HepG2 (cell line): ENCODE data around the gene DHX30. TPM values are rescaled to one million over a fixed set of nuclear protein-coding genes. Genes with fewer than 3 reads are reported as not detected.

Experiments
- ATF1 ChIP-seq: IDR thresholded peaks from 2 replicates; pipeline ENCODE4 v1.6.1; 2016; ENCODE audit warnings: mild to moderate bottlenecking, control low read depth
- CBX5 ChIP-seq: sonication (generic); formaldehyde crosslinking; IDR thresholded peaks from 2 replicates; pipeline ENCODE4 v1.4.0; 2020; ENCODE audit warnings: missing genetic modification reagents, borderline replicate concordance
- CEBPB ChIP-seq: IDR thresholded peaks from 2 replicates; pipeline ENCODE4 v1.6.1; 2011; ENCODE audit warnings: low read depth, low read length, improper control_type of control experiment, borderline replicate concordance
- HCFC1 ChIP-seq: fragments of 150-350 bp; IDR thresholded peaks from 2 replicates; pipeline ENCODE4 v1.6.1; 2014; ENCODE audit warnings: low read depth, low read length
- HOXA5 ChIP-seq: sonication (generic); formaldehyde crosslinking; IDR thresholded peaks from 2 replicates; pipeline ENCODE4 v1.4.0; 2020; ENCODE audit warnings: missing genetic modification reagents
- KDM2A ChIP-seq: sonication (generic); formaldehyde crosslinking; IDR thresholded peaks from 2 replicates; pipeline ENCODE4 v1.4.0; 2020; ENCODE audit warnings: low read depth, missing genetic modification reagents, borderline replicate concordance
- KLF12 ChIP-seq: sonication (generic); formaldehyde crosslinking; IDR thresholded peaks from 2 replicates; pipeline ENCODE4 v1.4.0; 2020; ENCODE audit warnings: missing genetic modification reagents, borderline replicate concordance
- PHF20 ChIP-seq: sonication (generic); formaldehyde crosslinking; IDR thresholded peaks from 2 replicates; pipeline ENCODE4 v1.5.0; 2020; ENCODE audit warnings: mild to moderate bottlenecking, missing genetic modification reagents
- RFX1 ChIP-seq: fragments of 450-650 bp; IDR thresholded peaks from 2 replicates; pipeline ENCODE4 v1.6.1; 2017
- SNAPC2 ChIP-seq: sonication (generic); formaldehyde crosslinking; IDR thresholded peaks from 2 replicates; pipeline ENCODE4 v1.8.1; 2022; ENCODE audit warnings: mild to moderate bottlenecking, missing genetic modification reagents
- THAP11 ChIP-seq: IDR thresholded peaks from 2 replicates; pipeline ENCODE4 v1.6.1; 2016; ENCODE audit warnings: missing biosample characterization, missing genetic modification reagents
- WIZ ChIP-seq: sonication (generic); formaldehyde crosslinking; IDR thresholded peaks from 2 replicates; pipeline ENCODE4 v1.5.1; 2020; ENCODE audit warnings: mild to moderate bottlenecking, missing genetic modification reagents
- XBP1 ChIP-seq: sonication (generic); formaldehyde crosslinking; IDR thresholded peaks from 2 replicates; pipeline ENCODE4 v1.5.0; 2020; ENCODE audit warnings: missing genetic modification reagents
- ZBTB21 ChIP-seq: sonication (generic); formaldehyde crosslinking; IDR thresholded peaks from 2 replicates; pipeline ENCODE4 v1.4.0; 2020; ENCODE audit warnings: missing genetic modification reagents
- ZFYVE20 ChIP-seq: sonication (generic); formaldehyde crosslinking; IDR thresholded peaks from 2 replicates; pipeline ENCODE4 v1.8.0; 2023; ENCODE audit warnings: low read depth, mild to moderate bottlenecking, moderate library complexity, missing genetic modification reagents, borderline replicate concordance
- ZNF10 ChIP-seq: sonication (generic); formaldehyde crosslinking; IDR thresholded peaks from 2 replicates; pipeline ENCODE4 v1.4.0; 2020; ENCODE audit warnings: mild to moderate bottlenecking, low read depth, missing genetic modification reagents, borderline replicate concordance
- ZNF382 ChIP-seq: sonication (generic); formaldehyde crosslinking; IDR thresholded peaks from 2 replicates; pipeline ENCODE4 v1.5.0; 2020; ENCODE audit warnings: missing genetic modification reagents, mild to moderate bottlenecking, borderline replicate concordance
- ZNF737 ChIP-seq: sonication (generic); formaldehyde crosslinking; IDR thresholded peaks from 2 replicates; pipeline ENCODE4 v1.5.0; 2020; ENCODE audit warnings: missing genetic modification reagents, mild to moderate bottlenecking, borderline replicate concordance
- polyA plus RNA-seq, 8 experiments: library from polyadenylated mRNA; depleted of rRNA in 3 of 8; stranded (reverse) in 7 of 8; unstranded in 1 of 8; fragments of >200 nt; fragmentation: Illumina TruSeq in 4 of 8; extraction: Trizol in 4 of 8; gene quantifications; 2 replicates each; pipeline versions ENCODE4 v1.2.1 to v1.2.3, GENCODE V29; 2011 to 2016; ENCODE audit warnings: low read depth in 4 of 8, missing spikeins in 1 of 8, mixed read lengths in 1 of 8; ENCODE audit not compliant: insufficient read depth in 1 of 8
- total RNA-seq, 5 experiments: library from RNA; depleted of rRNA; stranded (reverse); fragments of >200 nt; fragmentation: Illumina TruSeq; extraction: Trizol; gene quantifications; 2 replicates each; pipeline ENCODE4 v1.2.3, GENCODE V29; 2016; ENCODE audit warnings: low read depth in 1 of 5
- TF ChIP-seq, protein P1 (sequence below): IDR thresholded peaks from 2 replicates; pipeline ENCODE4 v1.6.1; 2012; ENCODE audit warnings: low read length, improper control_type of control experiment
- TF ChIP-seq, protein P2 (sequence below): sonication (generic); formaldehyde crosslinking; conservative IDR thresholded peaks from 2 replicates; pipeline ENCODE4 v1.4.0; 2020; ENCODE audit warnings: missing genetic modification reagents

The DHX30 gene
- total and polyA plus RNA-seq, 2 of the 13 experiments (the other 11 are each of a cell fraction or from before 2014, with no cell fraction given): 30.6 to 59.4 TPM

DNA sequence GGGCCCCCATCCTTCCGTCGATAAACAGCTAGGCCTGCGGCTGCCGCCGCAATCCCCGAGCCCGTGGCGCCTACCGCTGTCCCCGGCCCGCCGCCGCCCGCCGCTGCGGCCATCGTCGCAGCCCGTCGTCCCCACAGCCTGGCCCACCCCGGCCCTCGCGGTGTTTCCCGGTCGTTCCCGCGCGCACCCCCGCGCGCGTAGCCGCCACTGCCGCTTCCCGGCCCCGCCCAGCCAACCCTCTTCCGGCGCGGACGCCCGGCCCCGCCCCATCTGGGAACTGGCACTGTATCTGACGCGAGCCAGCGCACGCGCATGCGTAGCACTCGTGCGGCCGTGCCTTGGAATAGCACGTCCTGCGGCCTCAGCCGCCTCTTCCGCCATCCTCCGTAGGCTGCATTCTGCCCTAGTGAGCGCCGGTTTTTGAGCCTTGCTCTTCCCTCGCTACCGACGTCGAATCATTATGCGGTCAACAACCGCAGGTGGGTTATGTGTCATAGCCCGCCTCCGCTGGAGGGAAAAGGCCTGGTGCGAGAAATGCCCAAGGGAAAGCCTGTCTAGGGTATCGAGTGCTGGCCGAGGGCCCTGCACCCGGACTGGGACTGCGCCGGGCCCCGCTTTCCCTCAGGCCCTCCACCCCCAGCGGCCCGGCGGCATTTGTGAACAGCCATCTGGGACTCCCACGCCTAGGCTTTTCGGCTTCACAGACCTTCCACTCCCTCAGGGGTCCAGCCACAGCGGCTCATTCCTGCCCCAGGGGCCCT is 21.1 kb upstream of the DHX30 start, which contains the start of gene SMARCC1 (continued):
- TF ChIP-seq, protein P1, sequence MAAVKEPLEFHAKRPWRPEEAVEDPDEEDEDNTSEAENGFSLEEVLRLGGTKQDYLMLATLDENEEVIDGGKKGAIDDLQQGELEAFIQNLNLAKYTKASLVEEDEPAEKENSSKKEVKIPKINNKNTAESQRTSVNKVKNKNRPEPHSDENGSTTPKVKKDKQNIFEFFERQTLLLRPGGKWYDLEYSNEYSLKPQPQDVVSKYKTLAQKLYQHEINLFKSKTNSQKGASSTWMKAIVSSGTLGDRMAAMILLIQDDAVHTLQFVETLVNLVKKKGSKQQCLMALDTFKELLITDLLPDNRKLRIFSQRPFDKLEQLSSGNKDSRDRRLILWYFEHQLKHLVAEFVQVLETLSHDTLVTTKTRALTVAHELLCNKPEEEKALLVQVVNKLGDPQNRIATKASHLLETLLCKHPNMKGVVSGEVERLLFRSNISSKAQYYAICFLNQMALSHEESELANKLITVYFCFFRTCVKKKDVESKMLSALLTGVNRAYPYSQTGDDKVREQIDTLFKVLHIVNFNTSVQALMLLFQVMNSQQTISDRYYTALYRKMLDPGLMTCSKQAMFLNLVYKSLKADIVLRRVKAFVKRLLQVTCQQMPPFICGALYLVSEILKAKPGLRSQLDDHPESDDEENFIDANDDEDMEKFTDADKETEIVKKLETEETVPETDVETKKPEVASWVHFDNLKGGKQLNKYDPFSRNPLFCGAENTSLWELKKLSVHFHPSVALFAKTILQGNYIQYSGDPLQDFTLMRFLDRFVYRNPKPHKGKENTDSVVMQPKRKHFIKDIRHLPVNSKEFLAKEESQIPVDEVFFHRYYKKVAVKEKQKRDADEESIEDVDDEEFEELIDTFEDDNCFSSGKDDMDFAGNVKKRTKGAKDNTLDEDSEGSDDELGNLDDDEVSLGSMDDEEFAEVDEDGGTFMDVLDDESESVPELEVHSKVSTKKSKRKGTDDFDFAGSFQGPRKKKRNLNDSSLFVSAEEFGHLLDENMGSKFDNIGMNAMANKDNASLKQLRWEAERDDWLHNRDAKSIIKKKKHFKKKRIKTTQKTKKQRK: no peak
- TF ChIP-seq ZNF382: no peak
- TF ChIP-seq THAP11 (CRISPR knock-in tag): peak; percentile 86
- no peak; the same call in 1 of the 2 replicates for TF ChIP-seq ZBTB21 (CRISPR knock-in tag)
- no peak for TF ChIP-seq ZNF737 (CRISPR knock-in tag)
- TF ChIP-seq ZNF10 (CRISPR knock-in tag): no peak
- TF ChIP-seq HOXA5 (CRISPR knock-in tag): no peak; the same call in none of the 2 replicates
- TF ChIP-seq HCFC1: no peak; the same call in 1 of the 2 replicates
- no peak for TF ChIP-seq XBP1
- no peak for TF ChIP-seq CEBPB
- no peak for TF ChIP-seq RFX1
- TF ChIP-seq PHF20 (CRISPR knock-in tag): peak; percentile 75; the same call in 1 of the 2 replicates
- peak; percentile 48; the same call in 1 of the 2 replicates for TF ChIP-seq CBX5 (CRISPR knock-in tag)
- TF ChIP-seq, protein P2, sequence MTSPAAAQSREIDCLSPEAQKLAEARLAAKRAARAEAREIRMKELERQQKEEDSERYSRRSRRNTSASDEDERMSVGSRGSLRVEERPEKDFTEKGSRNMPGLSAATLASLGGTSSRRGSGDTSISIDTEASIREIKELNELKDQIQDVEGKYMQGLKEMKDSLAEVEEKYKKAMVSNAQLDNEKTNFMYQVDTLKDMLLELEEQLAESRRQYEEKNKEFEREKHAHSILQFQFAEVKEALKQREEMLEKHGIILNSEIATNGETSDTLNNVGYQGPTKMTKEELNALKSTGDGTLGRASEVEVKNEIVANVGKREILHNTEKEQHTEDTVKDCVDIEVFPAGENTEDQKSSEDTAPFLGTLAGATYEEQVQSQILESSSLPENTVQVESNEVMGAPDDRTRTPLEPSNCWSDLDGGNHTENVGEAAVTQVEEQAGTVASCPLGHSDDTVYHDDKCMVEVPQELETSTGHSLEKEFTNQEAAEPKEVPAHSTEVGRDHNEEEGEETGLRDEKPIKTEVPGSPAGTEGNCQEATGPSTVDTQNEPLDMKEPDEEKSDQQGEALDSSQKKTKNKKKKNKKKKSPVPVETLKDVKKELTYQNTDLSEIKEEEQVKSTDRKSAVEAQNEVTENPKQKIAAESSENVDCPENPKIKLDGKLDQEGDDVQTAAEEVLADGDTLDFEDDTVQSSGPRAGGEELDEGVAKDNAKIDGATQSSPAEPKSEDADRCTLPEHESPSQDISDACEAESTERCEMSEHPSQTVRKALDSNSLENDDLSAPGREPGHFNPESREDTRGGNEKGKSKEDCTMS (CRISPR knock-in tag): no peak
- TF ChIP-seq SNAPC2 (CRISPR knock-in tag): no peak
- TF ChIP-seq KLF12 (CRISPR knock-in tag): peak; percentile 89; the same call in 1 of the 2 replicates
- peak; percentile 83 for TF ChIP-seq KDM2A (CRISPR knock-in tag)
- no peak; the same call in 1 of the 2 replicates for TF ChIP-seq WIZ (CRISPR knock-in tag)
- TF ChIP-seq ATF1: no peak
- TF ChIP-seq ZFYVE20 (CRISPR knock-in tag): no peak
